Kidney glomerular epithelial cell (primary cell): ENCODE measurements around the gene SLC2A1.

Source experiments
- DNase-seq: peaks from one replicate; lab custom pipeline; 2025; lab: John Stamatoyannopoulos, UW

Gene SLC2A1

DNA sequence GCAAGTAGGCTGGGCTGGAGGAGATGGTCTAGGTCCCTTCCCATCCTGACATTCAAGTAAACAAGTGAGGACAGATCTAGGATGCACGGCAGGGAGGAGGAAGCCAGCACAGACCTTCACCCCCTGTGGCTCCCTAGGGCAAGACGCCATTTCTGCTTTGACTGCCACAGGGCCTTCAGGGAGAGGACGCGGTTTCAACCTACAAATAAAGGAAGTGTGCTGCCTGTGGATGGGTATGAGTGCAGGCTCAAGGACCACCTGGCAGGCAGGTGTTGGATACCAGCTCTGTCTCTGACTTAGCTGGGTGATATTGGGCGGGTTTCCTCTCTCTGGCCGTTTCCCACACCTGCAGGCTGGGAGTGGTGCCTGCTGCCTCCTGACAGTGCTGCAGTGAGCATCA lies 16.2 kb downstream of the SLC2A1 start:
- no peak for DNase-seq

DNA sequence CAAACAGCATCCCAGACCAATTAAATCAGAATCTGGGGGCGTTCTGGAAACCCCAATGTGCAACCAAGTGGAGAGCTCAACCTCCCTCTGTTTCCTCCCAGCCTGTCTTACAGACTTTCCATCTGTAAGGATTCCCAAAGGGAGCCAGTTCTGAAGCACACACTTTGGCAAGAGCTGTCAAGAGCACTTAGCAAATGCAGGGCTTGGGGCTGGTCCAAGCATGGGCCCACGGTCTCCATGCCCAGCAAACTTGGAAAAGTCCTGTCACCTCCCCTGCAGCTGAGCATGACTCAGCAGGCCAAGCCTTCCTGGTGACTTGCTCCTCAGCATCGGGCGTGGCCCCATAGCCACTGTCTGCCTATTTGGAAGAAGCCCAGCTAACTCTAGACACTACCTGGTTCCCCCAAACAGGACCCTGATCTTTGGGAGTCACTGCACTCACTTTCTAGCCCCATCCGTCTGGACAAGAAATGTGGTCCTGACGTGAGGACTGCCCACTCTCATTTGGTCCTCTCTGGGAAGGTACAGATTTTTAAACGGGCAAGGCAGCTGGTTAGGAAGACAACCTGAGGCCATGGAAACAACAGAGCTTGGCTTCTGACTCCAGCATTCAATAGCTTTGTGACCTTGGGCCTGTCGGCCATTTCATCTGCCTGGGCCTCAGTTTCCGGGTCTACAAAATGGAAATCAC lies 16.9 kb downstream of the SLC2A1 start:
- DNase-seq = peak; percentile 74

DNA sequence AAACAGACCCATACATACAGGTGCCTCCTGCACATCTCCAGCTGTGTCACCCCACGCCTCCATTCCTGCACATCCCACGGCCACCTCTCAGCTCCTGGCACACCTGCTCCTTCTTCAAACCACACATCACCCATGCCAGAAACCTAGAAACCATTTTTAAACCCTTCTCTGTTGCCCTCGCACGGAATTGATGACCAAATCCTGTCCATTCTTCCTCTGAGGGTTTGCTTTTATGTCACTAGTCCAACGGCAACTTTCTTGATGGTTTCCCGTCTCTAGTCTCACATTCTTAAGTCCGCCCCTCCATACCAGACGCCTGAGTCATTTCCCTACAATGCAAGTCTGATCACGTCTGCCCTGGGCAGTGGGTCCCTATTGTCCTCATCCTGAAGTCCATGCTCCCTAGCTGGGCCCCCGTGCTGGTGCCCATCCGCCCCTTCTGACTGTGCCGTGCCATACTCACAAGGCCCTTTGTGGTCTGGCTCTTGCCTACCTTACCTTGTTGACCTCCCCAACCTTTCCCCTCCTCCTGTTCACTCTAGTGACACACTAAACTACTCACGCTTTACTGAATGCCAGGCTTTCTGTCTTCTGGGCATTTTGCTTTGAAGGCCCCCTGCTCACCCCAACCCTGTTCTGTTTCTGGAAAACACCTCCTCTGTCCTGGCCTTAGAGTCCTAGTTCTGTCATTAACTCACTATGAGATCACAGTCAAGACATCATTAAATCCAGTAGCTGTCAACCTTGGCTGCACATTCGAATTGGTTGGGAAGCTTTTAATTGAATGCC lies 17.6 kb downstream of the SLC2A1 start:
- peak; percentile 85 for DNase-seq

- no peak for DNase-seq
These were observed 19.7 kb downstream of the SLC2A1 start for GRCh38 chr1:42938645-42939615.

GRCh38 chr1:42937836-42938644 lies 20.6 kb downstream of the SLC2A1 start:
- DNase-seq = no peak

DNA sequence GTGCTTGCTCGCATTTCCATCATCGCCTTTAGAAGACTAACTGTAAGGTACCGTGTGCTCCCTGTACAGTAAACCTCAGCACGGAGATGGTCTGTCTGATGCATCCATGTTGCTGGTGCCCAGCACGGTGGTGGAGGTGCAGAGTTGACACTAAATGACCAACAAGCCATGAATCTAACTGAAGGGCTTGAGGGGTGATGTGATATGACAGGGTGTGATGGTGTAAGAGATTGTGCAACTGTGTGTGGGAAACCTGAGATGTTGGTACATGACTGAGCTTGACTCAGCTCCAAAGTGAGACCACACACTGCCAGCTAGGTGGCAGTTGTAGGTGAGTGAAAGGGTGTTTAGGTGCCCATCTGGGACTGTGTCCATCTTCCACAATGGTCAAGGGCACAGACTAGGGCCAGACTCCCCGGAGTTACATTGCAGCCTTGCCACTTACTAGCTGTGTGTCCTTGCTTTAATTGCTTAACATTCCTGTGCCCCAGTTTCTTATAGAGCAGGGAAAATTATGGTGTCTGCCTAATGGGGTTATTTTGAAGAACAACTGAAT lies 21.4 kb downstream of the SLC2A1 start:
- no peak for DNase-seq

DNA sequence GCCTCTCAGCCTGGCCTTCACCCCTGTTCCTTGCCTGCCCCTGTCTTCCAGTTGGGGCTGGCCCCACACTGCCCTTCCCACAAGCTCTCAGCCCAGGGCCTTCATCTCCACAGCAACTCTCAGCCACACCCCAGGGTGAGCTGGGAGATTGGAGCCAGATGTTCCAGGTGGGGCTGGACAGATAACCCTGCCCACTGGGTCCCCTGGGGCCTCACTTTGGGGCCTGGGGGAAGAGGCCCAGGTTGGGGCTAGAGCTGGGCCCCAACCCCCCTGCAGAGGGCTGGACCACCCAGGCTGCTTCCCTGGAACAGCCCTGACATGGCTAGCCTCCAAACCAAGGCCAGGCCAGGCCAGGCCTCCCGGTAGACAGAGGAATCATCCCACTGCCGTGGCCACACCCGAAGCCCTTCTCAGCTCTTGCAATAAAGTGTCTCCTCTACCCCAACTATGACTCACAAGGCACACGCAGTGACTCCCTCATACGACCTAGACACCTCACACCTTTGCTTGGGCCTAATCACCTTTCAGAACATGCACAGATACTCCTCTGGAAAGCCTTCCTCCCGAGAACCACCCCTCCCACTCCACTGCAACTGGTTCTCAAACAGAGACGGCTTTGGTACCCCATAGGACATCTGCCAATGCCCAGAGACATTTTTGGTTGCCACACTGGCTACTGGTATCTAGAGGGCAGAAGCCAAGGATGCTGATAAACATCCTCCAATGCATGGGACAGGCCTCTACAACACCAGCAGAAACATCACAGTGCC lies 22.2 kb downstream of the SLC2A1 start:
- DNase-seq = peak; percentile 39

DNA sequence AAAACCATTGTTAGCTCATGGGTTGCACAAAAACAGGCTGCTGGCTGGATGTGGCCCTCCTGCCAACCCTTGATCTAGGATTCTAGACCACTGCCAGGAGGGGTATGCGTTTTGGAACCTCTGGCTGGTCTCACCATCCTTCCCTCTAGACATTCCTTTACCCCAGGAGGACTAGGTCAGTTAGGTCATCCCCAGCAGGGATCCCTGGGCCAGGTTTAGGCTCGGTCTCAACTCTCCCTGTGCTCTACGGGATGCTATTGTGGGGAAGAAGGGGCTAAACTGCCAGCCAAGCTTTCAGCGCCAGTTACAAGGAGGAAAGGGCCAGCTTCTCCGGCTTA lies 22.7 kb downstream of the SLC2A1 start:
- DNase-seq = no peak

DNA sequence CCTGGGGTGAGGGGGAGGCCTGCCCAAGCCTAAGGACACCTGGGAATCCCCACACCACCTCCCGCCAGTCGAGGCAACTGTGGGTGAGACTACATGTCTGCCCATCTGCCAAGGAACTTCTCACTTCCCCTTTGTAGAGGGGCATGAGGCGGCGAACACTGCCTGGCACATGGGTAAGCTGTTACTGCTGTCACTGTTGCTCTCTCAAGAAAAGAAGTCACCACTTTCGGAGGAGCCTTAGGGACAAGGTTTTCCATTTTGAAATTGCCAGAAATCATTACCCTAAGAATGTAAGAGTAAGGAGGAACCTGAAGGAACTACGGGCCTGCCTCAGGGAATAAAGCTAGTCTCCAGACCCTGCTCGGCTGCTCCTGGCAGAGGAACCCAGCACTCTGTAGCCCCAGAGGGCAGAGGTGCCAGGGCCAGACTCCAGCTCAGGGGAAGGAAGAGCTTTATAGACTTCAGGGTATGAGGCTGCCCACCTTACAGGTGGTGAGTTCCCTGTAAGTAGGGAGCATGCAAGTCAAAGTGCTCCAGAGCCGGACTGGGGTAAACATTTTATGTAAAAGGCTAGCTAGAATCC lies 23.3 kb downstream of the SLC2A1 start:
- DNase-seq = no peak

DNA sequence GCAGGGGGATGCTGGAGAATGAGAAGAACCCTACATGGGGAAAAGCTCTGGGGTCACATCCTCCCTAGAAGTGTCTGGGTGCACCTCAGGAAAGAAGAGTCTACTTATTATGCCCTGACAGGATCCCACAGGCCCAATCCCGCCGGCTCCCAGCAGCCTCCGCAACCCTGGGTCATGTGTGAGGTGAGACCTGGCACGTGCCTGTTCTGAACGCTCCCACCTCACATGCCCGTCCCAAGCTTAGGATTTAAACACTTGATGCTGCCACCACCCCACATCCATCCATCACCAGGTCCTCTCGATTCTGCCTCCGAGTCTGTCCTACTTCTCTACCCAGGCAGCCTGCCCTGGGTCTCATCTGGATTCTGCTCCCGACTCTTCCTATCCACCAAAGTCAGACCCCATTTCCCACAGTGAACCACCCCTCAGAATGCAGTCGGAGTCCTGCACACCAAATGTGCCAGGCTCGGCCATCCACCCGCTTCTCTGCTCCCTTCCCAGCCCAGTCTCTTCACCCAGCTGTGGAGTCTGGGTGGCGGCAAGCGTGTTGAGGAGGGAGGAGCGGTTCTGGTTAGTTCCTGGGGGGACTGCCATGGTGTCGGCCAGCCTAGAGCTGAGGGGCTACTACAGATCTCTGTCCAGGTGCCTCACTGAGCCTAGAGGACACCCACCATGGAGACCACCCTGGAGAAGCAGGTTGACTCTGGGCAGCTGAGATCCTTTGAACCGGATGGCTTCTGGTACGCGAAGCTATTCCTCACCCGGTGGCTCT lies 23.9 kb downstream of the SLC2A1 start:
- no peak for DNase-seq

- DNase-seq = no peak
These were observed 24.8 kb downstream of the SLC2A1 start for GRCh38 chr1:42933610-42934491.

GRCh38 chr1:42933060-42933586 lies 25.5 kb downstream of the SLC2A1 start:
- DNase-seq = no peak

DNA sequence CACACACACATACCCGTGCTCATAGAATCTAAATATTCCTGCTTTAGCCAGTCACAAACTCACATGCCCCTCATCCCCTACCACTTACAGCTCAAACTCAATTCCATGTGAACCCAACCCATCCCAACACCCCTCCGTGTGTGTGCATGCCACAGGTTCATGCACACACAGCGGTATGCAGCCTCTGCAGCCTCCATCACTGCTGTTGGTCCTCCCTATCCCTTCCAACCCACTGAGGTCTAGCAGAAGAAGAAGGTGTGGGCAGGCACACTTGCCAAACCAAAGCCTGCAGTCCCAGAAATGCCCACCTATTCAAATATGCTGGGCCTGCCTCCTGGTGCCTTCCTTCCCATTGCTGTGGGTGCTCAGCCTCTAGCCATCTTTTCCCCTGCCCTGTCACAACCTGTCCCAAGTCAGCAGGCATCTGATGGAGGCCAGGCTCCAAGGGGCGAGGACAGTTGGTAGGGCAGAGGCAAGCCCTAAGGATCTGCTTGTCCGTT lies 26.2 kb downstream of the SLC2A1 start:
- DNase-seq = no peak

DNA sequence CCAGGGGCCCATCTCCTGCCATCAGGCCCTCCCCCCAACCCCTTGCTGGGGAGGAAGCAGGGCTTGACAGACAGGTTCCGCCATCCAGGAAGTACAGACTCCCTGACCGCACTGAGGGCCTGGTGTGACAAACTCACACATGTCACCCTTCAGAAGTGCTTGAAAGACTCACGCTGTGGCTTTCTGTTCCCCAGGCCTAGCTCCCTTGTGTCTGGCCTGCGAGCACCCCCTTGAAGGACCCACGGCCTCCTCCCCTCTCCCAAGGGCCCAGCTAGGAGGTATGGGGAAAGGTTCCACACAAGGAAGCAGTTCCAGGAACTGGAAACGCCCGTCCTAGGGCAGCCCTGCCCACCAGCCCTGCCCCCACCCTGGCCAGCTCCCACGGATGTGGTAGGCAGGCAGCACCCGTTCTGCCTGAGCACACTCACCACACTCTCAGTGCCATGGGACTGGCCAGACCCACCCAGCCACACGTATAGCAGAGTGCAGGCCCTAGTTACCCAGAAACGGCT lies 26.7 kb downstream of the SLC2A1 start:
- peak; percentile 42 for DNase-seq

DNA sequence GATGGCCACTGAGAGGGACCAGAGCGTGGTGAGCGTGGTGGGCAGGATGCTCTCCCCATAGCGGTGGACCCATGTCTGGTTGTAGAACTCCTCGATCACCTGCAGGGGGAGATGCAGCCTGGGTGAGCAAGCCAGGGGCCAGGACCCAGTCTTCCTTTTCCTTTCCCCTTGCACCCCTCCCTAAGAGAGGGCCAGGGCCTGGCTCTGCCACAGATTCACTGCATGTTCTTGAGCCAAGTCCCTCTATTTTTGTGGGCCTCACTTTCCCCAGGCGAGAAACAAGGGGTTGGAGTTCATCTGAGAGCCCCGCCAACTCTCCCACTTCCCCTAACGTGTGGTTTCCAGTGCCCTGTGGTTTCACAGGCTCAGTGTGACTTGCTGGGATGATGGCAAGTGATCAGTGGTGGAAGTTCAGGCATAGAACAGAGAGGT lies 27.5 kb downstream of the SLC2A1 start:
- no peak for DNase-seq

DNA sequence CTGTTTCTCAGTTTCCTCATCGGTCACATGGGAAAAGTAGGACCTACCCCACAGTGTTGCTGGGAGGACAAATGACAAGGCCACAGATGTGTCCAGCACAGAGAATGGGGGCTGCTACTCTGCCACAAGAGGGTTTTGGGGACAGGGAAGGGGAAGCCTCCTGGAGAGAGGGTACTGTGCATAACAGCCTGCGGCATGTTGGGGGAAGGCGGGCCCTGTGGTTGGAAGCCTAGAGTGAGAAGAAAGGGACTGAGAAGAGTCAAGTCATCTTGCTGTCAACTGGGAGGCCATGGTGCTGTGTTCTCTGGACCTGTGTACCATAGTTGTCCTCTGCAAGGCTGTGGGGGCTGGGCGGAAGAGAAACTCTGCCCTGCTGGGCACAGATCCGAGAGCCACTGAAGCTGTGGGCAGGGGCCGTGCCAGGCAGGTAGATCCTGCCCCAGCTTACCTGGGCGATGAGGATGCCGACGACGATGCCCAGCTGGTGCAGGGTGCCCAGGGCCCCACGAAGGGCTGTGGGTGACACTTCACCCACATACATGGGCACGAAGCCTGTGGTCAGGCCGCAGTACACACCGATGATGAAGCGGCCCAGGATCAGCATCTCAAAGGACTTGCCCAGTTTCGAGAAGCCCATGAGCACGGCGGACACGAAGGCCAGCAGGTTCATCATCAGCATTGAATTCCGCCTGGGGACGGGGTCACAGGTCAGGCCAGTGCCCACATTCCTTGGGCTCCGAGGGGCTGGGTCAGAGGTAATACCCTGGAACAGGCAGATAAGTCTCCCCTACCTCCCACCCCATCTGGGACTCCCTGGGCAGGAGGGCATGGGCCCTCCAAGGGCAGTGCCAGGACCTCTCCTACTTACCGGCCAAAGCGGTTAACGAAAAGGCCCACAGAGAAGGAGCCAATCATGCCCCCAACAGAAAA lies 28.2 kb downstream of the SLC2A1 start:
- no peak for DNase-seq
